ENCODE results near the gene GLDN.
"Not testable (repeated sequence)": the region's sequence is repeated elsewhere in the genome, so short reads cannot be mapped to it uniquely, and the experiment has no call there.

The GLDN gene

DNA sequence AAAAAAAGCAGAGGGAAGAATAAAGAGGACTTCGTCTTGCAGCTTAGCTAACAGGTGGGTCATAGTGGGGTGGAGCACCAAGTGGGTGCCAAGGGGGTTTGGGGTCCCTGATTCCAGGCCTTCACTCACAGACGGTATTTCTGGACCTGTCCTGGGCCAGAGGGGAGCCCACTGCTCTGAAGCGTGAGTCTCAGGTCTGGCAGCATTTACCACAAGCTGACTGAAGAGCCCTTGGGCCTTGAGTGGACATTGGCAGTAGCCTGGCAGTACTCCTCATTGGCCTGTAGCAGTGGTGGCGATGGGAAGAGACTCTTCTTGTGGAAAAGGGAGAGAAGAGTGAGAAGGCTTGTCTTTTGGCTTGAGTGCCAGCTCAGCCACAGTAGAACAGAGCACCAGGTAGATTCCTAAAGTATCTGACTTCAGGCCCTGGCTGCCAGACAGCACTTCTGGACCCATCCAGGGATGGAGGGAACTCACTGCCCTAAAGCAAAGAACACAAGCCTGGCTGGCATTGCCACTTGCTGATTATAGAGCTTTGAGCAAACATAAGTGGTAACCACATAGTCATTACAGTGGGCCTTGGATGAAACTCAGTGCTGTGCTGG lies 72.9 kb downstream of the GLDN start:
- Histone ChIP-seq H3K36me3 (ENCODE audit: control insufficient read depth, insufficient read depth, low read length) (no peaks in the 10 kb centered on the region), H3K4me3 (replicated peaks; ENCODE audit: low read depth, low read length) (no peak overlapping the region), H3K27me3 (replicated peaks; ENCODE audit: control insufficient read depth, insufficient read depth, low read length) (no peaks in the 10 kb centered on the region; the same call in 1 of the 2 replicates)
- no peak for DNase-seq (ENCODE audit: extremely low read depth, insufficient read length)
- TF ChIP-seq, protein P1, sequence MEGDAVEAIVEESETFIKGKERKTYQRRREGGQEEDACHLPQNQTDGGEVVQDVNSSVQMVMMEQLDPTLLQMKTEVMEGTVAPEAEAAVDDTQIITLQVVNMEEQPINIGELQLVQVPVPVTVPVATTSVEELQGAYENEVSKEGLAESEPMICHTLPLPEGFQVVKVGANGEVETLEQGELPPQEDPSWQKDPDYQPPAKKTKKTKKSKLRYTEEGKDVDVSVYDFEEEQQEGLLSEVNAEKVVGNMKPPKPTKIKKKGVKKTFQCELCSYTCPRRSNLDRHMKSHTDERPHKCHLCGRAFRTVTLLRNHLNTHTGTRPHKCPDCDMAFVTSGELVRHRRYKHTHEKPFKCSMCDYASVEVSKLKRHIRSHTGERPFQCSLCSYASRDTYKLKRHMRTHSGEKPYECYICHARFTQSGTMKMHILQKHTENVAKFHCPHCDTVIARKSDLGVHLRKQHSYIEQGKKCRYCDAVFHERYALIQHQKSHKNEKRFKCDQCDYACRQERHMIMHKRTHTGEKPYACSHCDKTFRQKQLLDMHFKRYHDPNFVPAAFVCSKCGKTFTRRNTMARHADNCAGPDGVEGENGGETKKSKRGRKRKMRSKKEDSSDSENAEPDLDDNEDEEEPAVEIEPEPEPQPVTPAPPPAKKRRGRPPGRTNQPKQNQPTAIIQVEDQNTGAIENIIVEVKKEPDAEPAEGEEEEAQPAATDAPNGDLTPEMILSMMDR (IDR thresholded peaks at IDR 0.05; ENCODE audit: insufficient read depth, low read length, poor library complexity, severe bottlenecking) = no peak

DNA sequence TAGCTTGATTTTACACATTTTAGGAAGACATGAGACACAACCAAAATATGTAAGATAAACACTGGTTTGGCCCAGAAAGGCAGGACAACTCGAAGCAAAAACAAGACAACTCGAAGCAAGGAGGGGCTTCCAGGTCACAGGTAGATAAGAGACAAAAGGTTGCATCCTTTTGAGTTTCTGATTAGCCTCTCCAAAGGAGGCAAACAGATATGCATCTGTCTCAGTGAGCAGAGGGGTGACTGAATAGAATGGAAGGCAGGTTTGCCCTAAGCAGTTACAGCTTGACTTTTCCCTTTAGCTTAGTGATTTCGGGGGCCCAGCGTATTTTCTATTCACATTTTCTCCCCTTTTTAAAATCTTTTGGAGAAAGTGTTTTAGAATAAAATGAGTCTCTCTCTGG lies 74.7 kb downstream of the GLDN start:
- H3K4me3 ChIP-seq (replicated peaks; ENCODE audit: low read depth, low read length) = no peak overlapping the region
- TF ChIP-seq, protein P1 (IDR thresholded peaks at IDR 0.05; ENCODE audit: insufficient read depth, low read length, poor library complexity, severe bottlenecking) = no peak
- DNase-seq (ENCODE audit: extremely low read depth, insufficient read length) = no peak
- H3K36me3 ChIP-seq (ENCODE audit: control insufficient read depth, insufficient read depth, low read length) = no peaks in the 10 kb centered on the region
- H3K27me3 ChIP-seq (replicated peaks; ENCODE audit: control insufficient read depth, insufficient read depth, low read length) = no peaks in the 10 kb centered on the region; the same call in 1 of the 2 replicates

DNA sequence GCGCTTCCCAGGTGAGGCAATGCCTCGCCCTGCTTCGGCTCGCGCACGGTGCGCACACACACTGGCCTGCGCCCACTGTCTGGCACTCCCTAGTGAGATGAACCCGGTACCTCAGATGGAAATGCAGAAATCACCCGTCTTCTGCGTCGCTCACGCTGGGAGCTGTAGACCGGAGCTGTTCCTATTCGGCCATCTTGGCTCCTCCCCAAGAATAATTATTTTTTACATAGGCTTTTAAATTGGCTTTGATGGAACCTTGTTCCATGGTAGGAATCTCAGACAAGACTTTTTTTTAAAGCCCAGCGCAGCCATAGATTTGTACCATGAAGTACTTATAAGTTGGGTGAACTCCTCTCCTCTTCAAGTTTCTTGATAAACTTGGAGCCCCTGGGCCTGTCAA lies 81.6 kb downstream of the GLDN start:
- not testable (repeated sequence) for H3K27me3 ChIP-seq (replicated peaks; ENCODE audit: control insufficient read depth, insufficient read depth, low read length); H3K36me3 ChIP-seq (ENCODE audit: control insufficient read depth, insufficient read depth, low read length); DNase-seq (ENCODE audit: extremely low read depth, insufficient read length); H3K4me3 ChIP-seq (replicated peaks; ENCODE audit: low read depth, low read length)

DNA sequence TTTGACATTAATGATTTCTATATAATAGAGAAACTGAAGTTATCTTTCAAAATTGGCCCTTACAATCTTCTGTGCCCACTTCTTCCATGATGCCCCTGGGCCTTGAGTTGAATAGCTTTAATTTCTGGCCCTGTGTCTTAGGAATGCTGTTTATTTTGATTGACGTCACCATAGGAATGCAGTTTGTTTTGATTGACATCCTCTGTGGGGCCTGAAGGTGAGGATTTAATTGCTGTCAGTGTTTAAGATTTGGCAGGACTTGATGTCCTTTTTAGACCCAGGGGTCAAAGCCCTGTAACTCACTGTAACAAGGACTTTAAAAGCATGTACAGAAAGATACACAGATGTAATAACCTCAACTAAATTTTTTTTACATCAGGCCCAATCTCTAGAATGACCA lies 83.3 kb downstream of the GLDN start:
- TF ChIP-seq, protein P1 (IDR thresholded peaks at IDR 0.05; ENCODE audit: insufficient read depth, low read length, poor library complexity, severe bottlenecking) = no peak
- no peak for DNase-seq (ENCODE audit: extremely low read depth, insufficient read length)
- Histone ChIP-seq H3K4me3 (replicated peaks; ENCODE audit: low read depth, low read length) (no peak overlapping the region), H3K27me3 (replicated peaks; ENCODE audit: control insufficient read depth, insufficient read depth, low read length) (no peaks in the 10 kb centered on the region), H3K36me3 (ENCODE audit: control insufficient read depth, insufficient read depth, low read length) (no peaks in the 10 kb centered on the region)

DNA sequence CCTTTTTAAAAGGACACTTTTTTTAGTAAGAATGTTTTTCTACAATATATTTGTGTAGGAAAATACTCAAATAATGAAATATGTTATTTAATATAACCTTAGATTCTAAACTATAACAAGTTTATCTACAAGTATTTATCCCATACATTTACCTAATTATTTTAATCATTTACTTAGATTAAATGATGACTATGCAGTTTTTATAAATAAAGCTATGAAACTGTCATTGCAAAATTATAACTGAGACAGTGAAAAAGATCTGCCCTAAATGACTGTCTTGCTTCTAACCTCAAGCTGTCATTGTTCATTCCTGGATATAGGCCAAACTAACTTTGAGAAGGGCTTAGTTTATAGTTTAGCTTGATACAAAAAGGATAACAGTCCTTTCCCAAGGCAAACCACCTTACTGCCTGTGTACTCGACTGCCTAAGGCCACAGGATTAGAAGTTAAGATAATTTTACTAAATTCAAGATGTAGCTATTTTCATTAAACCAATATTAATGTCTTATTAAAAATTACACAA lies 84.1 kb downstream of the GLDN start:
- no peaks in the 10 kb centered on the region for H3K36me3 ChIP-seq (ENCODE audit: control insufficient read depth, insufficient read depth, low read length)
- TF ChIP-seq, protein P1 (IDR thresholded peaks at IDR 0.05; ENCODE audit: insufficient read depth, low read length, poor library complexity, severe bottlenecking) = no peak
- no peak overlapping the region for H3K4me3 ChIP-seq (replicated peaks; ENCODE audit: low read depth, low read length)
- no peak for DNase-seq (ENCODE audit: extremely low read depth, insufficient read length)
- no peaks in the 10 kb centered on the region for H3K27me3 ChIP-seq (replicated peaks; ENCODE audit: control insufficient read depth, insufficient read depth, low read length)

DNA sequence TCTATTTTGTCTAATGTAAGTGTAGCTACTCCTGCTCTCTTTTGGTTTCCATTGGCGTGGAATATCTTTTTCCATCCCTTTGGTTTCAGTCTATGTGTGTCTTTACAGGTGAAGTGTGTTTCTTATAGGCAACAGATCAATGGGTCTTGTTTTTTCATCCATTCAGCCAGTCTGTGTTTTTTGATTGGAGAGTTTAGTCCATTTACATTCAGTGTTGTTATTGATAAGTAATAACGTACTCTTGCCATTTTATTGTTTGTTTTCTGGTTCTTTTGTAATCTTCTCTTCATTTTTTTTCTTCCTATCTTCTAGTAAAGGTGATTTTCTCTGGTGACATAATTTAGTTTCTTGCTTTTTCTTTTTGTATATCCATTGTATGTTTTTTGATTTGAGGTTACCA lies 97.1 kb downstream of the GLDN start:
- no peaks in the 10 kb centered on the region for H3K27me3 ChIP-seq (replicated peaks; ENCODE audit: control insufficient read depth, insufficient read depth, low read length)
- DNase-seq (ENCODE audit: extremely low read depth, insufficient read length) = no peak
- TF ChIP-seq, protein P1 (IDR thresholded peaks at IDR 0.05; ENCODE audit: insufficient read depth, low read length, poor library complexity, severe bottlenecking) = no peak
- no peaks in the 10 kb centered on the region for H3K36me3 ChIP-seq (ENCODE audit: control insufficient read depth, insufficient read depth, low read length)
- no peak overlapping the region for H3K4me3 ChIP-seq (replicated peaks; ENCODE audit: low read depth, low read length)
